SW 1271 (cell line): ENCODE data around the gene SDHA.
"Not testable (repeated sequence)": the region's sequence is repeated elsewhere in the genome, so short reads cannot be mapped to it uniquely, and the experiment has no call there.

Experiments
- DNase-seq, 2 experiments: peaks; one replicate each; lab custom pipeline; 2025; lab: John Stamatoyannopoulos, UW

The SDHA gene

GRCh38 chr5:300691-301435 lies 82.7 kb downstream of the SDHA start:
- not testable (repeated sequence) for DNase-seq

GRCh38 chr5:302416-302815 lies 84.3 kb downstream of the SDHA start:
- DNase-seq: not testable (repeated sequence)

GRCh38 chr5:302966-303365 lies 84.8 kb downstream of the SDHA start:
- DNase-seq: no peak

DNA sequence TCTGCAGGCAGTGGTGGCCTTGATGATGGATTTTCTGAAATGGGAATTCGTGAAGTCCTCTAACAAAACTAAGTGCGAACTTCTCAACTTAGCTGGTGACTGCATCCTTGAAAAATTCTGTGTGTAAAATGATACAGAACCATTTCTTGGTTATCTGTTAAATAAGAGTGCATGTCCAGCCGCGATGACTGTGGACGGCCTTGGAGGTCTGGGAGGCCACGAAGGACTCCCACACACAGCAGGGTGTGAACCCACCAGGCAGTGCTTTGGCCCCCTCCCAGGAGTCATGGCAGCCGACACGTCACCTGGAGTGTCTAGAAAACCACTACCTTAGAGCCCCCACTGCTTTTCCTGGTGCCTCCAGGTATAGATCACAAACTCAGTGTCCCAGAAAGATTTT lies 85.6 kb downstream of the SDHA start:
- DNase-seq: not testable (repeated sequence)

- DNase-seq: no peak
Observed at GRCh38 chr5:305050-305449, 86.9 kb downstream of the SDHA start.

GRCh38 chr5:305459-305858 lies 87.3 kb downstream of the SDHA start:
- no peak for DNase-seq

- DNase-seq: no peak
Observed at GRCh38 chr5:306011-306805, 88.1 kb downstream of the SDHA start.
